Activated CD8-positive, alpha-beta T cell treated with anti-CD3 and anti-CD28 coated beads for 36 hours (primary cell): ENCODE results near the gene DDC. TPM values are rescaled to one million over a fixed set of nuclear protein-coding genes. Genes with fewer than 3 reads are reported as not detected.

ENCODE experiments used
- ATAC-seq: fragments of 200-7000 bp; cut with Tn5 transposase; one replicate; pipeline ENCODE4 v1.10.0; 2021; ENCODE audit warnings: mild to moderate bottlenecking, moderate library complexity
- CTCF ChIA-PET: fragments of 350-600 bp; sonication (Branson Sonifier 250); formaldehyde crosslinking; loops from one replicate; lab custom pipeline; 2021; ENCODE audit warnings: antibody characterized with exemption; lab: Charles Lee
- POLR2A ChIA-PET: fragments of 350-600 bp; sonication (Branson Sonifier 250); formaldehyde crosslinking; loops from one replicate; lab custom pipeline; 2021; ENCODE audit warnings: antibody characterized with exemption; lab: Charles Lee
- DNase-seq: peaks from one replicate; pipeline ENCODE4 v3.0.0-alpha.2; 2020
- H3K27ac Mint-ChIP-seq: one replicate; pipeline ENCODE4 v1.8.0; 2021; ENCODE audit warnings: mild to moderate bottlenecking, mixed read lengths
- H3K27me3 Mint-ChIP-seq: one replicate; pipeline ENCODE4 v1.8.0; 2021; ENCODE audit warnings: mixed read lengths
- H3K36me3 Mint-ChIP-seq: one replicate; pipeline ENCODE4 v1.8.0; 2021; ENCODE audit warnings: low read depth, mixed read lengths
- H3K4me1 Mint-ChIP-seq: one replicate; pipeline ENCODE4 v1.8.0; 2021; ENCODE audit warnings: low read depth, mixed read lengths
- H3K4me3 Mint-ChIP-seq: one replicate; pipeline ENCODE4 v1.8.0; 2021; ENCODE audit warnings: mild to moderate bottlenecking, moderate library complexity, mixed read lengths
- H3K9me3 Mint-ChIP-seq: one replicate; pipeline ENCODE4 v1.8.0; 2021; ENCODE audit warnings: mixed read lengths
- intact Hi-C: fragments of 100-400 bp; cut with micrococcal nuclease; formaldehyde crosslinking; loops from one replicate; pipeline ENCODE4 v1.10.0; 2022
- total RNA-seq, 2 experiments: library from RNA; stranded (reverse); gene quantifications; one replicate each; pipeline ENCODE4 v1.2.3, GENCODE V29; 2021
- TF ChIP-seq, protein P1 (sequence below): fragments of 200-600 bp; IDR thresholded peaks from one replicate; pipeline ENCODE4 v1.8.0; 2022; ENCODE audit warnings: antibody characterized with exemption, mild to moderate bottlenecking

Gene DDC
- total RNA-seq, 2 experiments from 2014 or later = 0.36 to 1.2 TPM

- peaks cover 3% of the 10 kb centered on the region for H3K4me1 Mint-ChIP-seq
- TF ChIP-seq, protein P1, sequence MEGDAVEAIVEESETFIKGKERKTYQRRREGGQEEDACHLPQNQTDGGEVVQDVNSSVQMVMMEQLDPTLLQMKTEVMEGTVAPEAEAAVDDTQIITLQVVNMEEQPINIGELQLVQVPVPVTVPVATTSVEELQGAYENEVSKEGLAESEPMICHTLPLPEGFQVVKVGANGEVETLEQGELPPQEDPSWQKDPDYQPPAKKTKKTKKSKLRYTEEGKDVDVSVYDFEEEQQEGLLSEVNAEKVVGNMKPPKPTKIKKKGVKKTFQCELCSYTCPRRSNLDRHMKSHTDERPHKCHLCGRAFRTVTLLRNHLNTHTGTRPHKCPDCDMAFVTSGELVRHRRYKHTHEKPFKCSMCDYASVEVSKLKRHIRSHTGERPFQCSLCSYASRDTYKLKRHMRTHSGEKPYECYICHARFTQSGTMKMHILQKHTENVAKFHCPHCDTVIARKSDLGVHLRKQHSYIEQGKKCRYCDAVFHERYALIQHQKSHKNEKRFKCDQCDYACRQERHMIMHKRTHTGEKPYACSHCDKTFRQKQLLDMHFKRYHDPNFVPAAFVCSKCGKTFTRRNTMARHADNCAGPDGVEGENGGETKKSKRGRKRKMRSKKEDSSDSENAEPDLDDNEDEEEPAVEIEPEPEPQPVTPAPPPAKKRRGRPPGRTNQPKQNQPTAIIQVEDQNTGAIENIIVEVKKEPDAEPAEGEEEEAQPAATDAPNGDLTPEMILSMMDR = no peak
- ChIA-PET CTCF (interaction anchor here (1.5 to 2.1 kb wide), 2 partner anchors 10 to 155 kb away, joined by 3 to 10 read pairs; no protein-coding TSS in a partner anchor), POLR2A (interaction anchor here (0.6 kb wide), 1 partner anchor 664 kb away, joined by 4 read pairs; no protein-coding TSS in a partner anchor)
- no peaks in the 10 kb centered on the region for H3K36me3 Mint-ChIP-seq
- H3K27ac Mint-ChIP-seq = no peak overlapping the region
- H3K4me3 Mint-ChIP-seq = no peak overlapping the region
- H3K27me3 Mint-ChIP-seq = peaks cover 1% of the 10 kb centered on the region
- intact Hi-C loops = no loop called here
- no peak for DNase-seq
- no peaks in the 10 kb centered on the region for H3K9me3 Mint-ChIP-seq
- no peak for ATAC-seq
Measured at GRCh38 chr7:50477640-50478039, 87.6 kb downstream of the DDC start.

GRCh38 chr7:50476953-50477625, 88.1 kb downstream of the DDC start:
- POLR2A ChIA-PET = interaction anchor here (0.6 kb wide), 1 partner anchor 664 kb away, joined by 4 read pairs; no protein-coding TSS in a partner anchor
- ATAC-seq (no peak), DNase-seq (no peak)
- no peaks in the 10 kb centered on the region for H3K9me3 Mint-ChIP-seq
- TF ChIP-seq, protein P1 = no peak
- no peaks in the 10 kb centered on the region for H3K36me3 Mint-ChIP-seq
- H3K27ac Mint-ChIP-seq = no peak overlapping the region
- no peak overlapping the region for H3K4me3 Mint-ChIP-seq
- H3K4me1 Mint-ChIP-seq = peaks cover 3% of the 10 kb centered on the region
- H3K27me3 Mint-ChIP-seq = peaks cover 1% of the 10 kb centered on the region
- CTCF ChIA-PET = interaction anchor here (1.5 to 2.1 kb wide), 2 partner anchors 9 to 155 kb away, joined by 3 to 10 read pairs; no protein-coding TSS in a partner anchor
- intact Hi-C loops = no loop called here

DNA sequence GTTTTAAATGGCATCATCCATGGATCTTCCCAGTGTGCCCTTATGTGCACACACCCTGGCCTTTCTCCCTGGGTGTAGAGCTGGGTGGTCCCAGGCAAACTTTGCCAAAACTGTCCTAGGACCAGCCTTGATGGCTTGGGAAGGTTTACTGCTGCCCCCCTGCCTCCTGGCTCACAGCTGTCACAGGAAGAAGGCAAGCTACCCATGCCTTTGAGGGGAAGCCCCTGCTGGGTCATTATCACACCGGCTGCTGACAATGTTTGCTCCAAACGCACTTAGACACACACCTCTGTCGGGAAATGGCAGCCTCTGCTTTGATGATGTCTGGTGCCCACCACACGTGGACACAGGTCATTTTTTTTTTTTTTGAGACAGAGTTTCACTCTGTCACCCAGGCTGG, 89.9 kb downstream of the DDC start:
- ATAC-seq = peak; percentile 78
- ChIA-PET POLR2A (no interaction called here), CTCF (interaction anchor here (1.1 to 1.6 kb wide), 4 partner anchors 204 to 383 kb away, joined by 3 to 7 read pairs (median 3); no protein-coding TSS in a partner anchor)
- H3K27me3 Mint-ChIP-seq = peaks cover 1% of the 10 kb centered on the region
- no peaks in the 10 kb centered on the region for H3K9me3 Mint-ChIP-seq
- intact Hi-C loops = no loop called here
- TF ChIP-seq, protein P1 = no peak
- H3K4me1 Mint-ChIP-seq = peaks cover 3% of the 10 kb centered on the region
- H3K36me3 Mint-ChIP-seq = no peaks in the 10 kb centered on the region
- no peak overlapping the region for H3K4me3 Mint-ChIP-seq
- no peak overlapping the region for H3K27ac Mint-ChIP-seq
- DNase-seq = peak; percentile 42

GRCh38 chr7:50474382-50475160, 90.6 kb downstream of the DDC start:
- CTCF ChIA-PET = interaction anchor here (0.7 to 1.6 kb wide), 6 partner anchors 12 to 382 kb away, joined by 3 to 7 read pairs (median 3); no protein-coding TSS in a partner anchor
- Mint-ChIP-seq H3K4me3 (no peak overlapping the region), H3K27ac (no peak overlapping the region), H3K9me3 (no peaks in the 10 kb centered on the region), H3K27me3 (no peaks in the 10 kb centered on the region), H3K4me1 (peaks cover 3% of the 10 kb centered on the region), H3K36me3 (no peaks in the 10 kb centered on the region)
- TF ChIP-seq, protein P1 = no peak
- intact Hi-C loops = no loop called here
- POLR2A ChIA-PET = no interaction called here
- DNase-seq (no peak), ATAC-seq (no peak)
